HG02763 (cell line): ENCODE results near the gene CNBD2.
"Not testable (repeated sequence)": the region's sequence is repeated elsewhere in the genome, so short reads cannot be mapped to it uniquely, and the experiment has no call there.

Experiments used
- ATAC-seq: cut with Tn5 transposase; IDR thresholded peaks from one replicate; pipeline ENCODE4 v1.9.1; 2021; ENCODE audit warnings: mild to moderate bottlenecking, moderate library complexity; ENCODE audit not compliant: unreplicated experiment

Gene CNBD2

GRCh38 chr20:35967979-35968640, at the start of gene CNBD2:
Gene CNBD2 (plus strand): TSS chr20:35968590. CDS start chr20:35968763, 173 bp downstream.
- no peak for ATAC-seq

- ATAC-seq, result no peak
Observed at GRCh38 chr20:35920523-35920922, 47.9 kb upstream of the CNBD2 start.

- ATAC-seq, result no peak
Observed at GRCh38 chr20:35929301-35929700, 39.1 kb upstream of the CNBD2 start.

GRCh38 chr20:35934050-35934449, 34.3 kb upstream of the CNBD2 start:
- ATAC-seq, result no peak

GRCh38 chr20:35939264-35939663, 29.1 kb upstream of the CNBD2 start:
- ATAC-seq, result no peak

GRCh38 chr20:35941620-35942019, 26.8 kb upstream of the CNBD2 start:
- ATAC-seq, result no peak

GRCh38 chr20:35942243-35942642, 26.1 kb upstream of the CNBD2 start:
- no peak for ATAC-seq

GRCh38 chr20:35947489-35947888, 20.9 kb upstream of the CNBD2 start:
- no peak for ATAC-seq

GRCh38 chr20:35947907-35948306, 20.5 kb upstream of the CNBD2 start:
- ATAC-seq, result no peak

GRCh38 chr20:35950093-35950492, 18.3 kb upstream of the CNBD2 start:
- ATAC-seq, result no peak

- ATAC-seq, result not testable (repeated sequence)
Observed at GRCh38 chr20:35952080-35952479, 16.3 kb upstream of the CNBD2 start.

- ATAC-seq, result no peak
Observed at GRCh38 chr20:35952480-35953386, 15.7 kb upstream of the CNBD2 start.

GRCh38 chr20:35953387-35954199, 14.8 kb upstream of the CNBD2 start:
- peak; percentile 18 for ATAC-seq

- peak; percentile 85 for ATAC-seq
Observed at GRCh38 chr20:35954200-35954906, 14.0 kb upstream of the CNBD2 start, which contains the start of gene SCAND1. Gene SCAND1 (minus strand): TSS chr20:35954502. CDS start chr20:35954284, 218 bp downstream.

GRCh38 chr20:35954907-35955251, 13.5 kb upstream of the CNBD2 start:
- no peak for ATAC-seq

GRCh38 chr20:35956616-35957015, 11.8 kb upstream of the CNBD2 start:
- ATAC-seq, result no peak

- not testable (repeated sequence) for ATAC-seq
Observed at GRCh38 chr20:35959291-35959690, 9.1 kb upstream of the CNBD2 start.

- no peak for ATAC-seq
Observed at GRCh38 chr20:35963878-35964277, 4.5 kb upstream of the CNBD2 start.

- no peak for ATAC-seq
Observed at GRCh38 chr20:35968930-35969329, 540 bp downstream of the CNBD2 start.

GRCh38 chr20:35971981-35972380, 3.6 kb downstream of the CNBD2 start:
- ATAC-seq, result no peak

- no peak for ATAC-seq
Observed at GRCh38 chr20:35972462-35972861, 4.1 kb downstream of the CNBD2 start.
